HL-60 (cell line): ENCODE measurements around the gene SMARCA4.

Source experiments
- CTCF ChIP-seq: IDR thresholded peaks from one replicate; pipeline ENCODE4 v1.5.1; 2011; ENCODE audit warnings: low read length, control low read depth, inconsistent platforms; ENCODE audit not compliant: insufficient read depth
- GABPA ChIP-seq: IDR thresholded peaks from 2 replicates; pipeline ENCODE4 v1.6.1; 2012; ENCODE audit warnings: low read depth
- POLR2AphosphoS5 ChIP-seq: IDR thresholded peaks from 2 replicates; pipeline ENCODE4 v1.6.1; 2012; ENCODE audit warnings: low read depth
- REST ChIP-seq: IDR thresholded peaks from 2 replicates; pipeline ENCODE4 v1.6.1; 2012; ENCODE audit warnings: low read depth; ENCODE audit not compliant: insufficient replicate concordance
- SPI1 ChIP-seq: IDR thresholded peaks from 2 replicates; pipeline ENCODE4 v1.6.1; 2012; ENCODE audit warnings: low read depth, mild to moderate bottlenecking, borderline replicate concordance

- TF ChIP-seq CTCF (no peak), SPI1 (no peak), POLR2AphosphoS5 (no peak), REST (no peak), GABPA (no peak)
Measured at GRCh38 chr19:11087870-11088505, 127.2 kb downstream of the SMARCA4 start.
